Osteoblast (primary cell): ENCODE results near the gene TUSC7. TPM values are rescaled to one million over a fixed set of nuclear protein-coding genes. Genes with fewer than 3 reads are reported as not detected.

ENCODE experiments used
- DNase-seq: peaks from one replicate; pipeline ENCODE4 v3.0.0; 2011; ENCODE audit warnings: low spot score, mixed read lengths; ENCODE audit not compliant: insufficient read length; ENCODE audit errors: missing footprints
- H2AFZ ChIP-seq: 2 replicates; pipeline ENCODE4 v1.6.0; 2011; ENCODE audit warnings: mild to moderate bottlenecking, low read length
- H3K27ac ChIP-seq: 2 replicates; pipeline ENCODE4 v1.5.1; 2011; ENCODE audit warnings: mild to moderate bottlenecking, low read depth, low read length, moderate library complexity
- H3K27me3 ChIP-seq: 2 replicates; pipeline ENCODE4 v1.6.0; 2012; ENCODE audit warnings: mild to moderate bottlenecking, control low read depth, inconsistent platforms, low read length, moderate library complexity; ENCODE audit not compliant: insufficient read depth
- H3K36me3 ChIP-seq: 2 replicates; pipeline ENCODE4 v1.5.1; 2011; ENCODE audit warnings: mild to moderate bottlenecking, low read length, control low read depth, moderate library complexity; ENCODE audit not compliant: insufficient read depth
- H3K4me1 ChIP-seq: 2 replicates; pipeline ENCODE4 v1.5.1; 2011; ENCODE audit warnings: mild to moderate bottlenecking, low read length, control low read depth, moderate library complexity; ENCODE audit not compliant: insufficient read depth
- H3K4me2 ChIP-seq: 2 replicates; pipeline ENCODE4 v1.6.0; 2011; ENCODE audit warnings: mild to moderate bottlenecking, low read length; ENCODE audit not compliant: insufficient read depth
- H3K4me3 ChIP-seq: fragments of 200-600 bp; sonication (generic); 3 replicates; pipeline ENCODE4 v1.5.1; 2012; ENCODE audit warnings: mild to moderate bottlenecking, low read length, inconsistent platforms; ENCODE audit not compliant: insufficient read depth
- H3K79me2 ChIP-seq: 2 replicates; pipeline ENCODE4 v1.6.0; 2012; ENCODE audit warnings: mild to moderate bottlenecking, low read length, control low read depth, inconsistent platforms; ENCODE audit not compliant: insufficient read depth
- H3K9me3 ChIP-seq: 2 replicates; pipeline ENCODE4 v1.5.1; 2011; ENCODE audit warnings: low read depth, low read length, control low read depth
- H4K20me1 ChIP-seq: 2 replicates; pipeline ENCODE4 v1.6.0; 2012; ENCODE audit warnings: mild to moderate bottlenecking, low read length, control low read depth; ENCODE audit not compliant: insufficient read depth
- total RNA-seq: library from RNA; depleted of rRNA; stranded (reverse); fragments of >200 nt; gene quantifications from 2 replicates; pipeline ENCODE4 v1.2.3, GENCODE V29; 2012
- TF ChIP-seq, protein P1 (sequence below): IDR thresholded peaks from 2 replicates; pipeline ENCODE4 v1.5.1; 2011; ENCODE audit warnings: mild to moderate bottlenecking, low read depth, low read length, moderate library complexity; ENCODE audit errors: extremely low read depth

TUSC7 gene
- total RNA-seq, 1 donor: not detected

DNA sequence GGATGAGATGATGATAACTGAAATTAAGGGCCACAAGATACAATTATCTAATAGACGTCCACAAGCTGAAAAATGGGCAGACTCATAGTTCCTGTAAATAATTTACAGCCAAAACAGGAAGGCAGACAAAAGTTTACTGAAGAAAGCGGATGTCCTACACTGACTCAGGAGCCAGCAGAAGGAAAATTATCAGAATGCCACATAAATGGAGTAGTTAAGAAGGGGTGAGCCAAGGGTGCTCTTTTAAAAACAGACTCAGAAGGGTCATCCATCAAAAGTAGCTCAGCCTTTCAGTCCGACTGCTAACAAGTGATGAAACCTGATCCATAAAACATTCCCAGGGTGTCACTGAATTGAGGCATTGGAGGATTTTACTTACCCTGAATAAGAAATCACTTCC, 39.8 kb downstream of the TUSC7 start:
- H3K27me3 ChIP-seq: no peaks in the 10 kb centered on the region
- no peak for DNase-seq
- TF ChIP-seq, protein P1, sequence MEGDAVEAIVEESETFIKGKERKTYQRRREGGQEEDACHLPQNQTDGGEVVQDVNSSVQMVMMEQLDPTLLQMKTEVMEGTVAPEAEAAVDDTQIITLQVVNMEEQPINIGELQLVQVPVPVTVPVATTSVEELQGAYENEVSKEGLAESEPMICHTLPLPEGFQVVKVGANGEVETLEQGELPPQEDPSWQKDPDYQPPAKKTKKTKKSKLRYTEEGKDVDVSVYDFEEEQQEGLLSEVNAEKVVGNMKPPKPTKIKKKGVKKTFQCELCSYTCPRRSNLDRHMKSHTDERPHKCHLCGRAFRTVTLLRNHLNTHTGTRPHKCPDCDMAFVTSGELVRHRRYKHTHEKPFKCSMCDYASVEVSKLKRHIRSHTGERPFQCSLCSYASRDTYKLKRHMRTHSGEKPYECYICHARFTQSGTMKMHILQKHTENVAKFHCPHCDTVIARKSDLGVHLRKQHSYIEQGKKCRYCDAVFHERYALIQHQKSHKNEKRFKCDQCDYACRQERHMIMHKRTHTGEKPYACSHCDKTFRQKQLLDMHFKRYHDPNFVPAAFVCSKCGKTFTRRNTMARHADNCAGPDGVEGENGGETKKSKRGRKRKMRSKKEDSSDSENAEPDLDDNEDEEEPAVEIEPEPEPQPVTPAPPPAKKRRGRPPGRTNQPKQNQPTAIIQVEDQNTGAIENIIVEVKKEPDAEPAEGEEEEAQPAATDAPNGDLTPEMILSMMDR: no peak
- H2AFZ ChIP-seq: no peak overlapping the region
- no peaks in the 10 kb centered on the region for H3K4me1 ChIP-seq
- H3K36me3 ChIP-seq: no peaks in the 10 kb centered on the region
- H3K4me3 ChIP-seq: no peak overlapping the region
- no peaks in the 10 kb centered on the region for H3K79me2 ChIP-seq
- no peak overlapping the region for H3K4me2 ChIP-seq
- no peaks in the 10 kb centered on the region for H3K9me3 ChIP-seq
- no peak overlapping the region for H3K27ac ChIP-seq
- H4K20me1 ChIP-seq: no peaks in the 10 kb centered on the region

DNA sequence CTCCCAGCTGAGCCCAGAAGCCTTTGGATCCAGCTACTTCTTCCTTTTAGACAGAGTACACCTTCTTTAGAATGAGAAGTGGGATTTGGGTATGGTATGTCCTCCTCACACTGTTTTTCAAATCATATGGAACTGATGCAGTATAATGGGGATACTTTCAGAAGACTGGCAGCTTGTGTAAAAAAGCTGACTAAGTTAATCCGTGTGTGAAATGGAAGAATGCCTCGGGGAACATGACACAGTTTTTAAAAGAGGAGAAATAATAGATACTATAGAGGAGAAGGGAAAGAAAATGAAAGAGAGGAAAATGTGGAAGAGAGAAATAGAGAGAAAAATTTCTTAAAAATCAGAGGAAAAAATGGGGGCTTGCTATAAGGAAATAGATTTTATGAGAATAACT, 47.7 kb downstream of the TUSC7 start:
- TF ChIP-seq, protein P1: no peak
- H4K20me1 ChIP-seq: no peaks in the 10 kb centered on the region
- no peak overlapping the region for H3K4me3 ChIP-seq
- DNase-seq: no peak
- H3K4me1 ChIP-seq: no peaks in the 10 kb centered on the region
- no peak overlapping the region for H3K4me2 ChIP-seq
- no peaks in the 10 kb centered on the region for H3K9me3 ChIP-seq
- H3K36me3 ChIP-seq: no peaks in the 10 kb centered on the region
- H2AFZ ChIP-seq: no peak overlapping the region
- H3K27ac ChIP-seq: no peak overlapping the region
- H3K79me2 ChIP-seq: no peaks in the 10 kb centered on the region
- H3K27me3 ChIP-seq: no peaks in the 10 kb centered on the region

DNA sequence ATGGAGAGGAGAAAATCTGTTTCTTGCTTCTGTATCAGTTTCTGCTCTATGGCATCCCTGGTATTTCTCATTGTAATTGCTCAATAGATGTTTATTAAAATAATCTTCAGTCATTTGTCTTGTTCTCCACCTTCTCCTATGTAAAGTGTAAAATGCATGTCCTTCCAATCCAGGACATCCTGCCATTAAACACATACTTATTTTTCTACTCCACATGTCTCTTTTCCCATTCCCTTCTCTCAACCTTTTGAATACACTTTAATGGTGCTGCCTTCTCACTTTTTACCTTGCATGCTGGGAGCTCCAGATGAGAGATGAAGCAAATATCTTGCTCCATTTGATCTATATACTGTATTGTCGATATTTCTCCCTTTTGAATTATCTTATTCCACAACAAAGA, 49.7 kb downstream of the TUSC7 start:
- TF ChIP-seq, protein P1: no peak
- no peak overlapping the region for H3K4me3 ChIP-seq
- no peaks in the 10 kb centered on the region for H3K4me1 ChIP-seq
- H3K27ac ChIP-seq: no peak overlapping the region
- no peaks in the 10 kb centered on the region for H3K27me3 ChIP-seq
- H2AFZ ChIP-seq: no peak overlapping the region
- H3K36me3 ChIP-seq: no peaks in the 10 kb centered on the region
- H3K9me3 ChIP-seq: no peaks in the 10 kb centered on the region
- H4K20me1 ChIP-seq: no peaks in the 10 kb centered on the region
- no peak overlapping the region for H3K4me2 ChIP-seq
- DNase-seq: no peak
- no peaks in the 10 kb centered on the region for H3K79me2 ChIP-seq
